K562 (cell line): ENCODE data around the gene FAM50B. TPM values are rescaled to one million over a fixed set of nuclear protein-coding genes. Genes with fewer than 3 reads are reported as not detected.
A peak's percentile ranks its signal among the peaks of the same experiment; 100 is the strongest.

ENCODE experiments used
- CEBPG ChIP-seq, 3 experiments: fragments of 200-800 bp in 1 of 3; sonication (Bioruptor generic) in 1 of 3; sonication (generic) in 1 of 3; formaldehyde crosslinking in 1 of 3; IDR thresholded peaks in 2 of 3; conservative IDR thresholded peaks in 1 of 3; 2 replicates each; pipeline versions ENCODE4 v1.6.1 to v1.8.0; 2016 to 2022; ENCODE audit warnings: missing compliant biosample characterization in 2 of 3, missing genetic modification characterization in 2 of 3, mild to moderate bottlenecking in 1 of 3, missing genetic modification reagents in 1 of 3
- CTBP1 ChIP-seq: fragments of 450-650 bp; IDR thresholded peaks from 2 replicates; pipeline ENCODE4 v1.6.1; 2016; ENCODE audit warnings: borderline replicate concordance
- DIDO1 ChIP-seq: fragments of 450-650 bp; IDR thresholded peaks from 2 replicates; pipeline ENCODE4 v1.6.1; 2016; ENCODE audit warnings: low read depth, missing biosample characterization, missing genetic modification characterization
- L3MBTL2 ChIP-seq: fragments of 450-650 bp; IDR thresholded peaks from 2 replicates; pipeline ENCODE4 v1.6.1; 2016; ENCODE audit warnings: mild to moderate bottlenecking, moderate library complexity
- PHB2 ChIP-seq: fragments of 450-650 bp; IDR thresholded peaks from 2 replicates; pipeline ENCODE4 v1.6.1; 2017; ENCODE audit warnings: low read depth
- SMARCA4 ChIP-seq: fragments of 450-650 bp; IDR thresholded peaks from 2 replicates; pipeline ENCODE4 v1.6.1; 2016
- SPI1 ChIP-seq: IDR thresholded peaks from 2 replicates; pipeline ENCODE4 v1.6.1; 2011; ENCODE audit warnings: low read depth, low read length, control low read depth, borderline replicate concordance
- TAF9B ChIP-seq: fragments of 450-650 bp; IDR thresholded peaks from 2 replicates; pipeline ENCODE4 v1.6.1; 2018; ENCODE audit warnings: mild to moderate bottlenecking; ENCODE audit not compliant: partially characterized antibody
- ZEB2 ChIP-seq: fragments of 450-650 bp; IDR thresholded peaks from 2 replicates; pipeline ENCODE4 v1.6.1; 2016
- ZFPM2 ChIP-seq: fragments of 250-450 bp; sonication (Bioruptor Pico); IDR thresholded peaks from 2 replicates; pipeline ENCODE4 v1.5.1; 2022; ENCODE audit warnings: mild to moderate bottlenecking
- ZKSCAN1 ChIP-seq: fragments of 150-350 bp; IDR thresholded peaks from 2 replicates; pipeline ENCODE4 v1.6.1; 2016; ENCODE audit warnings: low read depth, low read length
- ZNF175 ChIP-seq: fragments of 200-800 bp; sonication (Bioruptor generic); IDR thresholded peaks from 2 replicates; pipeline ENCODE4 v1.6.1; 2016; ENCODE audit warnings: low read depth, mild to moderate bottlenecking, missing genetic modification characterization, missing compliant biosample characterization
- ZNF239 ChIP-seq: fragments of 250-450 bp; sonication (Bioruptor Pico); IDR thresholded peaks from 2 replicates; pipeline ENCODE4 v1.4.0; 2020; ENCODE audit warnings: mild to moderate bottlenecking
- ZNF707 ChIP-seq: fragments of 250-450 bp; sonication (Bioruptor Pico); conservative IDR thresholded peaks from 2 replicates; pipeline ENCODE4 v1.8.0; 2022; ENCODE audit warnings: inconsistent platforms, mild to moderate bottlenecking, moderate library complexity
- polyA plus RNA-seq, 8 experiments: library from polyadenylated mRNA; depleted of rRNA in 4 of 8; stranded (reverse) in 5 of 8; unstranded in 3 of 8; fragments of >200 nt; fragmentation: Nextera tagmentation in 2 of 8; fragmentation: Illumina TruSeq in 1 of 8; extraction: Ambion mirVana in 2 of 8; extraction: Trizol in 1 of 8; gene quantifications; 2 replicates each; pipeline versions ENCODE4 v1.2.1 to v1.2.3, GENCODE V29; 2011 to 2014; ENCODE audit warnings: inconsistent platforms in 1 of 8, missing spikeins in 1 of 8
- total RNA-seq, 7 experiments: library from RNA; depleted of rRNA in 6 of 7; stranded (reverse); fragments of >200 nt in 6 of 7; fragmentation: Illumina TruSeq in 2 of 7; extraction: Trizol in 2 of 7; gene quantifications; 2 replicates each; pipeline versions ENCODE4 v1.2.1 to v1.2.3, GENCODE V29; 2011 to 2021; ENCODE audit warnings: low replicate concordance in 1 of 7
- TF ChIP-seq, protein P1 (sequence below), 2 experiments: IDR thresholded peaks; 2 replicates each; pipeline ENCODE4 v1.6.1; 2012; ENCODE audit warnings: improper control_type of control experiment in 2 of 2, low read depth in 2 of 2, low read length in 2 of 2, borderline replicate concordance in 1 of 2
- TF ChIP-seq, protein P2 (sequence below): sonication (generic); formaldehyde crosslinking; IDR thresholded peaks from 2 replicates; pipeline ENCODE4 v1.8.0; 2022; ENCODE audit warnings: missing genetic modification reagents, mild to moderate bottlenecking, borderline replicate concordance
- TF ChIP-seq, protein P3 (sequence below): fragments of 250-450 bp; sonication (Bioruptor Pico); IDR thresholded peaks from 2 replicates; pipeline ENCODE4 v1.9.0; 2021; ENCODE audit warnings: mild to moderate bottlenecking
- TF ChIP-seq, protein P4 (sequence below): sonication (generic); formaldehyde crosslinking; IDR thresholded peaks from 2 replicates; pipeline ENCODE4 v1.8.0; 2022; ENCODE audit warnings: missing genetic modification reagents, mild to moderate bottlenecking, borderline replicate concordance
- TF ChIP-seq, protein P5 (sequence below): fragments of 450-650 bp; IDR thresholded peaks from 2 replicates; pipeline ENCODE4 v1.6.1; 2016; ENCODE audit warnings: borderline replicate concordance
- TF ChIP-seq, protein P6 (sequence below): sonication (generic); formaldehyde crosslinking; IDR thresholded peaks from 2 replicates; pipeline ENCODE4 v1.8.0; 2022; ENCODE audit warnings: mild to moderate bottlenecking, missing genetic modification reagents

Gene FAM50B
- total and polyA plus RNA-seq, 9 of the 15 experiments (the other 6 are each of a cell fraction or from before 2014, with no cell fraction given), result 0.09 to 0.16 (median 0.13) TPM; not detected in 6

DNA sequence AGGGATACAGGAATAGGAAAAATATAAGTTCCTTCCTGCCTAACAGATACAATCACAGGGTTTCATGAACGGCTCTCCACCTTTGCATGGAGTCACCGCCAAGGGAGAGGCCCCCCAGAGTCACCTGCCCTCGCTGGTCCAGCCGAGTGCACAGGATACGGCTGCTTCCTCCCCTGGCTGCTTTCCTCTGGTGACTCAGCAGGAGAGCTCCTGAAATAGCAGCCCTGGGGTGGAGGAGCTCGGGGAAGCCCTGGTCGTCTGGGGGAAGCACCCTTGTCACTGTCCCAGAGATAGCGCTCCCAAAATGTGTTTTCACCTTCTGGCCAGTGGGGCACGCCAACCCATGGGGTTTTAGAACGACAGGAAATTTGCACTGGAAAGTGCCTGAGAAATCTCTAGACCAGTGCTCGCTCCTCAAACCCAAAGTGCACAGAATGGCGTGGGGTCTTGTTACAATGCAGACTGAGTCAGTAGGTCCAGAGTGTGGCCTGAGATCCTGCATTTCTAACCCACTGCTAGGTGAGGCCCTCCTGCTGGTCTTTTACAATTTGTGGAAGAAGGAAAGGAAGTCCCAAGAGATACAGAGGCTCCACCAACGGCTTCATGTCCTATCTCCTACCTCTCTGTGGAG lies 35.9 kb upstream of the FAM50B start (continued):
- no peak for TF ChIP-seq PHB2
- no peak for TF ChIP-seq SMARCA4
- TF ChIP-seq L3MBTL2, result no peak
- TF ChIP-seq ZFPM2 (CRISPR knock-in tag), result no peak
- no peak for TF ChIP-seq ZNF707 (CRISPR knock-in tag)
- TF ChIP-seq DIDO1 (tag), result no peak
- no peak for TF ChIP-seq ZEB2
- TF ChIP-seq TAF9B, result no peak
- TF ChIP-seq, protein P1, sequence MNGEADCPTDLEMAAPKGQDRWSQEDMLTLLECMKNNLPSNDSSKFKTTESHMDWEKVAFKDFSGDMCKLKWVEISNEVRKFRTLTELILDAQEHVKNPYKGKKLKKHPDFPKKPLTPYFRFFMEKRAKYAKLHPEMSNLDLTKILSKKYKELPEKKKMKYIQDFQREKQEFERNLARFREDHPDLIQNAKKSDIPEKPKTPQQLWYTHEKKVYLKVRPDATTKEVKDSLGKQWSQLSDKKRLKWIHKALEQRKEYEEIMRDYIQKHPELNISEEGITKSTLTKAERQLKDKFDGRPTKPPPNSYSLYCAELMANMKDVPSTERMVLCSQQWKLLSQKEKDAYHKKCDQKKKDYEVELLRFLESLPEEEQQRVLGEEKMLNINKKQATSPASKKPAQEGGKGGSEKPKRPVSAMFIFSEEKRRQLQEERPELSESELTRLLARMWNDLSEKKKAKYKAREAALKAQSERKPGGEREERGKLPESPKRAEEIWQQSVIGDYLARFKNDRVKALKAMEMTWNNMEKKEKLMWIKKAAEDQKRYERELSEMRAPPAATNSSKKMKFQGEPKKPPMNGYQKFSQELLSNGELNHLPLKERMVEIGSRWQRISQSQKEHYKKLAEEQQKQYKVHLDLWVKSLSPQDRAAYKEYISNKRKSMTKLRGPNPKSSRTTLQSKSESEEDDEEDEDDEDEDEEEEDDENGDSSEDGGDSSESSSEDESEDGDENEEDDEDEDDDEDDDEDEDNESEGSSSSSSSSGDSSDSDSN (IDR thresholded peaks at IDR 0.05; ENCODE audit: borderline replicate concordance in 1 of 2, low read depth in 2 of 2, low read length in 2 of 2), result 0 out of 4 replicates have a peak, but pooled peaks of 1 of the 2 experiments have one; percentile 33
- TF ChIP-seq, protein P2, sequence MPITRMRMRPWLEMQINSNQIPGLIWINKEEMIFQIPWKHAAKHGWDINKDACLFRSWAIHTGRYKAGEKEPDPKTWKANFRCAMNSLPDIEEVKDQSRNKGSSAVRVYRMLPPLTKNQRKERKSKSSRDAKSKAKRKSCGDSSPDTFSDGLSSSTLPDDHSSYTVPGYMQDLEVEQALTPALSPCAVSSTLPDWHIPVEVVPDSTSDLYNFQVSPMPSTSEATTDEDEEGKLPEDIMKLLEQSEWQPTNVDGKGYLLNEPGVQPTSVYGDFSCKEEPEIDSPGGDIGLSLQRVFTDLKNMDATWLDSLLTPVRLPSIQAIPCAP, result no peak
- TF ChIP-seq CTBP1, result peak; percentile 49; the same call in 1 of the 2 replicates
- TF ChIP-seq, protein P3, sequence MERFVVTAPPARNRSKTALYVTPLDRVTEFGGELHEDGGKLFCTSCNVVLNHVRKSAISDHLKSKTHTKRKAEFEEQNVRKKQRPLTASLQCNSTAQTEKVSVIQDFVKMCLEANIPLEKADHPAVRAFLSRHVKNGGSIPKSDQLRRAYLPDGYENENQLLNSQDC (CRISPR knock-in tag), result no peak
- TF ChIP-seq SPI1, result no peak
- TF ChIP-seq, protein P4, sequence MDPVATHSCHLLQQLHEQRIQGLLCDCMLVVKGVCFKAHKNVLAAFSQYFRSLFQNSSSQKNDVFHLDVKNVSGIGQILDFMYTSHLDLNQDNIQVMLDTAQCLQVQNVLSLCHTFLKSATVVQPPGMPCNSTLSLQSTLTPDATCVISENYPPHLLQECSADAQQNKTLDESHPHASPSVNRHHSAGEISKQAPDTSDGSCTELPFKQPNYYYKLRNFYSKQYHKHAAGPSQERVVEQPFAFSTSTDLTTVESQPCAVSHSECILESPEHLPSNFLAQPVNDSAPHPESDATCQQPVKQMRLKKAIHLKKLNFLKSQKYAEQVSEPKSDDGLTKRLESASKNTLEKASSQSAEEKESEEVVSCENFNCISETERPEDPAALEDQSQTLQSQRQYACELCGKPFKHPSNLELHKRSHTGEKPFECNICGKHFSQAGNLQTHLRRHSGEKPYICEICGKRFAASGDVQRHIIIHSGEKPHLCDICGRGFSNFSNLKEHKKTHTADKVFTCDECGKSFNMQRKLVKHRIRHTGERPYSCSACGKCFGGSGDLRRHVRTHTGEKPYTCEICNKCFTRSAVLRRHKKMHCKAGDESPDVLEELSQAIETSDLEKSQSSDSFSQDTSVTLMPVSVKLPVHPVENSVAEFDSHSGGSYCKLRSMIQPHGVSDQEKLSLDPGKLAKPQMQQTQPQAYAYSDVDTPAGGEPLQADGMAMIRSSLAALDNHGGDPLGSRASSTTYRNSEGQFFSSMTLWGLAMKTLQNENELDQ (CRISPR knock-in tag), result no peak
- no peak for TF ChIP-seq ZNF239
- no peak; the same call in 1 of the 2 replicates for TF ChIP-seq ZNF175
- TF ChIP-seq, protein P5, sequence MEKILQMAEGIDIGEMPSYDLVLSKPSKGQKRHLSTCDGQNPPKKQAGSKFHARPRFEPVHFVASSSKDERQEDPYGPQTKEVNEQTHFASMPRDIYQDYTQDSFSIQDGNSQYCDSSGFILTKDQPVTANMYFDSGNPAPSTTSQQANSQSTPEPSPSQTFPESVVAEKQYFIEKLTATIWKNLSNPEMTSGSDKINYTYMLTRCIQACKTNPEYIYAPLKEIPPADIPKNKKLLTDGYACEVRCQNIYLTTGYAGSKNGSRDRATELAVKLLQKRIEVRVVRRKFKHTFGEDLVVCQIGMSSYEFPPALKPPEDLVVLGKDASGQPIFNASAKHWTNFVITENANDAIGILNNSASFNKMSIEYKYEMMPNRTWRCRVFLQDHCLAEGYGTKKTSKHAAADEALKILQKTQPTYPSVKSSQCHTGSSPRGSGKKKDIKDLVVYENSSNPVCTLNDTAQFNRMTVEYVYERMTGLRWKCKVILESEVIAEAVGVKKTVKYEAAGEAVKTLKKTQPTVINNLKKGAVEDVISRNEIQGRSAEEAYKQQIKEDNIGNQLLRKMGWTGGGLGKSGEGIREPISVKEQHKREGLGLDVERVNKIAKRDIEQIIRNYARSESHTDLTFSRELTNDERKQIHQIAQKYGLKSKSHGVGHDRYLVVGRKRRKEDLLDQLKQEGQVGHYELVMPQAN, result no peak
- no peak for TF ChIP-seq ZKSCAN1
- TF ChIP-seq CEBPG (CRISPR knock-in tag; IDR thresholded peaks at IDR 0.05), result no peak
- no peak for TF ChIP-seq CEBPG (tag; conservative IDR thresholded peaks at IDR 0.05 in 1 of 2, IDR thresholded peaks at IDR 0.05 in 1 of 2)
- TF ChIP-seq, protein P6, sequence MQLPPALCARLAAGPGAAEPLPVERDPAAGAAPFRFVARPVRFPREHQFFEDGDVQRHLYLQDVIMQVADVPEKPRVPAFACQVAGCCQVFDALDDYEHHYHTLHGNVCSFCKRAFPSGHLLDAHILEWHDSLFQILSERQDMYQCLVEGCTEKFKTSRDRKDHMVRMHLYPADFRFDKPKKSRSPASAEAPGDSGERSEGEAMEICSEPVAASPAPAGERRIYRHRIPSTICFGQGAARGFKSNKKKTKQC, result no peak; the same call in 1 of the 2 replicates
